ENCODE results near the gene ZNF121. TPM values are rescaled to one million over a fixed set of nuclear protein-coding genes. Genes with fewer than 3 reads are reported as not detected.

The ZNF121 gene
- total RNA-seq, 1 donor = 39.1 TPM

DNA sequence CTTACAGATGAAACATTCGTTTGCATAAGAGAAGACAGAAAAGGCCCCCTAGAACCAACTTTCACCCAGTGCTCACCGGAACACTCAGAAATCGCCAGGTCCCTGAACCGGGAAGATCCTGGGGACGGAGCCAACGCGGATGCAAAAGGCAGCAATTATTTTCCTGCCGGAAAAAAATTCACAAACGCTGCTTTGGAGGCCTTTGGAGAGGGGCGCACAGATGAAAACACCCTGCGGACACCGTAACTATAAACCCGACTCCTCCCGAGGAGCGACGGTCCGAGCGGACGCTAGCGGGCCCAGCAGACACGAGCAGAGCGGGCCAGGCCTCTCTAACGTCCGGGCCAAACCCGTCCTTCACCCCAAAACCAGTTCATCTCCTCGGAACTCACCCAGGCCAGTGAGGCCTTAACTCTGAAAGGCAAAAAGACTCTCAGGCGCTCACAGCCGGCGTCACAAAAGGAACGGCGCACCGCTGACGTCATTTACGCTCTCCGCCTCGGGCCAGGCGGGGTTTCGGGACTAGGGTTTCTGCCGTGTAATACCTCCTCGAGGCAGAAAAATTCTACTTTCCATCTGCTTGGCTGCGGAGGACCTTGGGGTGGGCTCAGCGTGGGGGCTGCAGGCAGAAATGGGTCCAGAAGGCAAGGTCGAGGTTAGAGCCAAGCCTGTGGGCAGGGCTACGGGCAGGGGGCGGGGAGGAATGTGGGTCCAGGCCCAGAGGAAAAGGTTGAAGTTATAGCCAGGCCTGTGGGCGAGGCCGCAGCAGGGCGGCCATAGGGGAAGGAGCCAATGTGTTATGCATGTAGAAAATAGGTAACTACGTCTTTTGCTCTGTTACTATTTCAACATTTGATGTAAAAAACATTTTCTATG, 45.9 kb downstream of the ZNF121 start, which contains the start of gene ZNF426:
Gene ZNF426 (minus strand): TSS at position 463 of the 876 bp plus-strand sequence. CDS start 2,413 bp downstream, outside the sequence.
- peak within 1 kb of the TSS; percentile 90 for H3K4me2 ChIP-seq (ENCODE audit: insufficient read depth, low read length)
- no peaks in the 10 kb centered on the region for H4K20me1 ChIP-seq (ENCODE audit: insufficient read depth, low read length)
- peak within 1 kb of the TSS; percentile 82 for H3K4me3 ChIP-seq (ENCODE audit: insufficient read depth, low read length)
- H3K36me3 ChIP-seq (ENCODE audit: insufficient read depth, low read length) = peaks cover 31% of the 10 kb centered on the region
- H2AFZ ChIP-seq (ENCODE audit: low read length) = peak within 1 kb of the TSS; percentile 99
- H3K9me3 ChIP-seq (ENCODE audit: low read depth, low read length) = peaks cover 11% of the 10 kb centered on the region
- TF ChIP-seq, protein P1, sequence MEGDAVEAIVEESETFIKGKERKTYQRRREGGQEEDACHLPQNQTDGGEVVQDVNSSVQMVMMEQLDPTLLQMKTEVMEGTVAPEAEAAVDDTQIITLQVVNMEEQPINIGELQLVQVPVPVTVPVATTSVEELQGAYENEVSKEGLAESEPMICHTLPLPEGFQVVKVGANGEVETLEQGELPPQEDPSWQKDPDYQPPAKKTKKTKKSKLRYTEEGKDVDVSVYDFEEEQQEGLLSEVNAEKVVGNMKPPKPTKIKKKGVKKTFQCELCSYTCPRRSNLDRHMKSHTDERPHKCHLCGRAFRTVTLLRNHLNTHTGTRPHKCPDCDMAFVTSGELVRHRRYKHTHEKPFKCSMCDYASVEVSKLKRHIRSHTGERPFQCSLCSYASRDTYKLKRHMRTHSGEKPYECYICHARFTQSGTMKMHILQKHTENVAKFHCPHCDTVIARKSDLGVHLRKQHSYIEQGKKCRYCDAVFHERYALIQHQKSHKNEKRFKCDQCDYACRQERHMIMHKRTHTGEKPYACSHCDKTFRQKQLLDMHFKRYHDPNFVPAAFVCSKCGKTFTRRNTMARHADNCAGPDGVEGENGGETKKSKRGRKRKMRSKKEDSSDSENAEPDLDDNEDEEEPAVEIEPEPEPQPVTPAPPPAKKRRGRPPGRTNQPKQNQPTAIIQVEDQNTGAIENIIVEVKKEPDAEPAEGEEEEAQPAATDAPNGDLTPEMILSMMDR (IDR thresholded peaks at IDR 0.05; ENCODE audit: extremely low read depth, low read depth, low read length) = no peak
- peak; percentile 98 for DNase-seq (ENCODE audit: insufficient read length, low spot score, missing footprints)
- H3K27ac ChIP-seq (ENCODE audit: low read depth, low read length) = peak within 1 kb of the TSS; percentile 92
- no peaks in the 10 kb centered on the region for H3K27me3 ChIP-seq (ENCODE audit: insufficient read depth, low read length)
- peaks cover 28% of the 10 kb centered on the region for H3K79me2 ChIP-seq (ENCODE audit: insufficient read depth, low read length)
- peaks cover 4% of the 10 kb centered on the region for H3K4me1 ChIP-seq (ENCODE audit: insufficient read depth, low read length)

DNA sequence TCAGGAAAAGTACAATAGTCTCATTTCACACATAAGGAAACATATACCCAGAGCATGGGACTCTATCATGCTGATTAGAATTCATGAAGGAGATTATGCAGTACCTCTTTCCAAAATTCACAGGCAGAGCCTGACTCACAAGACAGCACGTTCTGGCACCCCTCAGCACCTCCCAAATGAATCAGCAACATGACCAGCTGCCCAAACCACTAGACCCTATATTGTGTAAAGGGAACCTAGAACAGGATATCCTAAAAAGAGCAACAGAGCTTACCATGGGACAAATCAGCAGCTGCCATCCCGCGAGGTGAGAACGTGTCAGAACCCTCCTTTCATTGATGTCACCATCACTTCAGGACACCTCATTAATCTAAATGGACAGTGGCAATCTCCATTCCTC, 48.4 kb downstream of the ZNF121 start:
- DNase-seq (ENCODE audit: insufficient read length, low spot score, missing footprints) = no peak

DNA sequence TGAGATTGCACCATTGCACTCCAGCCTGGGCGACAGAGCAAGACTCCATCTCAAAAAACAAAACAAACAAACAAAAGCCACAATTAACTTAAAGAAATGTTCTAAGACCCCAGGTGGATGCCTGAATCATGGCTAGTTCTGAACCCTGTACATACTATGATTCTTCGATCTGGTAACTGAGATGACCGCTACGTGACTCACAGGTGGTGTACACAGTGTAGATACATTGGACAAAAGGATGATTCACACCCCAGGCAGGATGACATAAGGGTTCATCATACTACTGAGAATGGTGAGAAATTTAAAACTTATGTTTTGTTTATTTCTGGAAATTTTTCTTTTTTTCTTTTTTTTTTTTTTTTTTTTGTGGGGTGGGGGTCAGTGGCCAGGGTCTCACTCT, 52.4 kb downstream of the ZNF121 start:
- TF ChIP-seq, protein P1 (IDR thresholded peaks at IDR 0.05; ENCODE audit: extremely low read depth, low read depth, low read length) = no peak
- no peak for DNase-seq (ENCODE audit: insufficient read length, low spot score, missing footprints)
- H3K27ac ChIP-seq (ENCODE audit: low read depth, low read length) = no peak overlapping the region
- no peaks in the 10 kb centered on the region for H3K4me1 ChIP-seq (ENCODE audit: insufficient read depth, low read length)
- H2AFZ ChIP-seq (ENCODE audit: low read length) = no peak overlapping the region
- no peaks in the 10 kb centered on the region for H4K20me1 ChIP-seq (ENCODE audit: insufficient read depth, low read length)
- peaks cover 95% of the 10 kb centered on the region for H3K36me3 ChIP-seq (ENCODE audit: insufficient read depth, low read length)
- H3K4me2 ChIP-seq (ENCODE audit: insufficient read depth, low read length) = no peak overlapping the region
- H3K4me3 ChIP-seq (ENCODE audit: insufficient read depth, low read length) = no peak overlapping the region
- peaks cover 62% of the 10 kb centered on the region for H3K9me3 ChIP-seq (ENCODE audit: low read depth, low read length)
- H3K79me2 ChIP-seq (ENCODE audit: insufficient read depth, low read length) = peaks cover 12% of the 10 kb centered on the region
- H3K27me3 ChIP-seq (ENCODE audit: insufficient read depth, low read length) = no peaks in the 10 kb centered on the region

More for the DNA sequence above, 48.4 kb downstream of the ZNF121 start:
- no peak overlapping the region for H3K4me3 ChIP-seq (ENCODE audit: insufficient read depth, low read length)
- no peaks in the 10 kb centered on the region for H4K20me1 ChIP-seq (ENCODE audit: insufficient read depth, low read length)
- H3K27me3 ChIP-seq (ENCODE audit: insufficient read depth, low read length) = no peaks in the 10 kb centered on the region
- no peak overlapping the region for H3K27ac ChIP-seq (ENCODE audit: low read depth, low read length)
- no peak overlapping the region for H3K4me2 ChIP-seq (ENCODE audit: insufficient read depth, low read length)
- TF ChIP-seq, protein P1 (IDR thresholded peaks at IDR 0.05; ENCODE audit: extremely low read depth, low read depth, low read length) = no peak
- H3K36me3 ChIP-seq (ENCODE audit: insufficient read depth, low read length) = peaks cover 56% of the 10 kb centered on the region
- peaks cover 27% of the 10 kb centered on the region for H3K9me3 ChIP-seq (ENCODE audit: low read depth, low read length)
- H3K4me1 ChIP-seq (ENCODE audit: insufficient read depth, low read length) = peaks cover 4% of the 10 kb centered on the region
- H2AFZ ChIP-seq (ENCODE audit: low read length) = no peak overlapping the region
- peaks cover 28% of the 10 kb centered on the region for H3K79me2 ChIP-seq (ENCODE audit: insufficient read depth, low read length)

DNA sequence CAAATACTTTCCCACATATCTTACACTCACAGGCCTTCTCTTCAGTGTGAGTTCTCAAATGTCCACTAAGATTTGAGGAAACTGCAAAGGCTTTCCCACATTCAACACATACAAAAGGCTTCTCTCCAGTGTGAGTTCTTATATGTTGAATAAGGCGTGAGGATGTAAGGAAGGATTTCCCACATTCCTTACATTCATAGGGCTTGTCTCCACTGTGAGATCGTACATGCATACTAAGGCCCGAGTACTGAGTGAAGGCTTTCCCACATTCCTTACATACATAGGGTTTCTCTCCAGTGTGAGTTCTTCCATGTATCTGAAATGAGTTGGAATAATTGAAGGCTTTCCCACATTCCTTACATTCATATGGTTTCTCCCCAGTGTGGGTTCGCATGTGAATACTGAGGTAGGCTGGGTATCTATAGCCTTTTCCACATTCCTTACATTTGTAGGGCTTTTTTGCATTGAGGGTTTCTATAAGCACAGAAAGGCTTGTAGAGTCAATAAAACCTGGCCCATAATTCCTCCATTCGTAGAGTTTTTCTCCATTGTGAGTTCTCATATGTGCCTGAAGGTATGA, 55.5 kb downstream of the ZNF121 start:
- no peak overlapping the region for H3K4me3 ChIP-seq (ENCODE audit: insufficient read depth, low read length)
- H3K9me3 ChIP-seq (ENCODE audit: low read depth, low read length) = peaks cover 71% of the 10 kb centered on the region
- H3K27me3 ChIP-seq (ENCODE audit: insufficient read depth, low read length) = no peaks in the 10 kb centered on the region
- no peak overlapping the region for H3K27ac ChIP-seq (ENCODE audit: low read depth, low read length)
- no peak overlapping the region for H3K4me2 ChIP-seq (ENCODE audit: insufficient read depth, low read length)
- no peak for DNase-seq (ENCODE audit: insufficient read length, low spot score, missing footprints)
- no peak overlapping the region for H2AFZ ChIP-seq (ENCODE audit: low read length)
- no peaks in the 10 kb centered on the region for H3K79me2 ChIP-seq (ENCODE audit: insufficient read depth, low read length)
- no peaks in the 10 kb centered on the region for H3K4me1 ChIP-seq (ENCODE audit: insufficient read depth, low read length)
- peaks cover 73% of the 10 kb centered on the region for H3K36me3 ChIP-seq (ENCODE audit: insufficient read depth, low read length)
- TF ChIP-seq, protein P1 (IDR thresholded peaks at IDR 0.05; ENCODE audit: extremely low read depth, low read depth, low read length) = no peak
- H4K20me1 ChIP-seq (ENCODE audit: insufficient read depth, low read length) = no peaks in the 10 kb centered on the region
